ENCODE data around the gene OR3A1. TPM values are rescaled to one million over a fixed set of nuclear protein-coding genes. Genes with fewer than 3 reads are reported as not detected.
"Not testable (repeated sequence)": the region's sequence is repeated elsewhere in the genome, so short reads cannot be mapped to it uniquely, and the experiment has no call there.

OR3A1 gene
- total RNA-seq, 1 experiment from 2014 or later = not detected

DNA sequence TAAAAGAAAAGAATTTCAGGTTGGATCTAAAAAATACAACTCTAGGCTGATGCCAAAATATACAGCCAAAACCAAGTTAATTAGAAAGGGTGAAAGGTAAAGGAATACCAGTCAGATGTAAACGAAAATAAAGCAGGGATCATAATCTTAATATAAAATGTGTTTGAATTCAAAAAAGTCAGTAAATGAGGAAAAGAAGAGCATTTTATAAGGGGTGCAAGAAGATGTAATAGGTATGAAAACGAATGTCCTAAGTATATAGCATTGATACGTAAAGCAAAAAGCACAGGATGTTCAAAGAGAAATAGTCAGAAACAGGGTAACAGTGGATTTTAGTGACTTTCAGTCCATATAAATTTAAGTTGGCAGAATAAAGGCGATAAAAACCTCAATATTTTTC lies 2.5 kb downstream of the OR3A1 start:
- Histone ChIP-seq H3K27me3 (ENCODE audit: insufficient read depth, low read depth) (peaks cover 49% of the 10 kb centered on the region), H3K79me2 (ENCODE audit: low read depth) (no peaks in the 10 kb centered on the region), H3K4me2 (no peak overlapping the region), H3K27ac (no peak overlapping the region), H4K20me1 (ENCODE audit: insufficient read depth) (no peaks in the 10 kb centered on the region), H3K9me2 (ENCODE audit: insufficient read depth) (0 out of 2 replicates have a peak, but pooled peaks cover 2% of the 10 kb centered on the region), H3K36me3 (ENCODE audit: low read depth) (no peaks in the 10 kb centered on the region), H3K4me1 (replicated peaks; ENCODE audit: insufficient read depth) (no peaks in the 10 kb centered on the region), H3K4me3 (no peak overlapping the region), H2AFZ (no peak overlapping the region), H3K9me3 (ENCODE audit: insufficient read depth, low read depth) (no peaks in the 10 kb centered on the region), H3F3A (ENCODE audit: insufficient read depth, low read depth) (no peaks in the 10 kb centered on the region)
- TF ChIP-seq EZH2 (IDR thresholded peaks at IDR 0.05; ENCODE audit: low read depth) = no peak
- TF ChIP-seq, protein P1, sequence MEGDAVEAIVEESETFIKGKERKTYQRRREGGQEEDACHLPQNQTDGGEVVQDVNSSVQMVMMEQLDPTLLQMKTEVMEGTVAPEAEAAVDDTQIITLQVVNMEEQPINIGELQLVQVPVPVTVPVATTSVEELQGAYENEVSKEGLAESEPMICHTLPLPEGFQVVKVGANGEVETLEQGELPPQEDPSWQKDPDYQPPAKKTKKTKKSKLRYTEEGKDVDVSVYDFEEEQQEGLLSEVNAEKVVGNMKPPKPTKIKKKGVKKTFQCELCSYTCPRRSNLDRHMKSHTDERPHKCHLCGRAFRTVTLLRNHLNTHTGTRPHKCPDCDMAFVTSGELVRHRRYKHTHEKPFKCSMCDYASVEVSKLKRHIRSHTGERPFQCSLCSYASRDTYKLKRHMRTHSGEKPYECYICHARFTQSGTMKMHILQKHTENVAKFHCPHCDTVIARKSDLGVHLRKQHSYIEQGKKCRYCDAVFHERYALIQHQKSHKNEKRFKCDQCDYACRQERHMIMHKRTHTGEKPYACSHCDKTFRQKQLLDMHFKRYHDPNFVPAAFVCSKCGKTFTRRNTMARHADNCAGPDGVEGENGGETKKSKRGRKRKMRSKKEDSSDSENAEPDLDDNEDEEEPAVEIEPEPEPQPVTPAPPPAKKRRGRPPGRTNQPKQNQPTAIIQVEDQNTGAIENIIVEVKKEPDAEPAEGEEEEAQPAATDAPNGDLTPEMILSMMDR (conservative IDR thresholded peaks at IDR 0.05) = no peak
- no peak for DNase-seq
- ChIA-PET CTCF (no interaction called here), POLR2A (ENCODE audit: unreplicated experiment) (no interaction called here)
- no TSS peak for BruUV-seq (replicated peaks)
- intact Hi-C loops (cut with micrococcal nuclease; ENCODE audit: unreplicated experiment) = no loop called here

- H3K9me2 ChIP-seq (ENCODE audit: insufficient read depth); H2AFZ ChIP-seq; BruUV-seq (replicated peaks); CTCF ChIA-PET; H3K27ac ChIP-seq; H3K4me1 ChIP-seq (replicated peaks; ENCODE audit: insufficient read depth); H3K4me3 ChIP-seq; H4K20me1 ChIP-seq (ENCODE audit: insufficient read depth); H3K4me2 ChIP-seq; H3K79me2 ChIP-seq (ENCODE audit: low read depth); POLR2A ChIA-PET (ENCODE audit: unreplicated experiment); DNase-seq; intact Hi-C loops (cut with micrococcal nuclease; ENCODE audit: unreplicated experiment); H3K36me3 ChIP-seq (ENCODE audit: low read depth); H3K9me3 ChIP-seq (ENCODE audit: insufficient read depth, low read depth); H3F3A ChIP-seq (ENCODE audit: insufficient read depth, low read depth): not testable (repeated sequence)
- H3K27me3 ChIP-seq (ENCODE audit: insufficient read depth, low read depth) = peaks cover 54% of the 10 kb centered on the region
These were observed 4.6 kb downstream of the OR3A1 start for GRCh38 chr17:3293548-3293947.

DNA sequence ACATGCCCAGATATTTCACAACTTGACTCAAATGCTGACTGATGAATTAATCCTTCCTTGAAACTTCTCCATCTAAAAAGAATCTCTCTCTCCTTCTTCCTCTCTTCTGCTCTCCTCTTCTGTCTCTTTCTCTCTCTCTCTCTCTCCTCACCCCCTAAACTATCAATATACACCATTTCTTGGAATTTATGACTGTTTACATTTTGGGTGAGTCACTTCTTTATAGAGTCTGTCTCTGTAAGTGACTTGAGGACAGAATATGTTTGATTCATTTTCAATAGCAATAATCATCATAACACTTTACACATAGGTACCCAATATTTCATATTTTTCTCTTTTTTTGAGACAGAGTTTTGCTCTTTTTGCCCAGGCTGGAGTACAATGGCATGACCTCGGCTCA lies 15.3 kb downstream of the OR3A1 start:
- CTCF ChIA-PET = no interaction called here
- peaks cover 51% of the 10 kb centered on the region for H3K27me3 ChIP-seq (ENCODE audit: insufficient read depth, low read depth)
- H3K9me3 ChIP-seq (ENCODE audit: insufficient read depth, low read depth) = no peaks in the 10 kb centered on the region
- H3K9me2 ChIP-seq (ENCODE audit: insufficient read depth) = no peaks in the 10 kb centered on the region
- no peaks in the 10 kb centered on the region for H3F3A ChIP-seq (ENCODE audit: insufficient read depth, low read depth)
- no peaks in the 10 kb centered on the region for H4K20me1 ChIP-seq (ENCODE audit: insufficient read depth)
- no peaks in the 10 kb centered on the region for H3K79me2 ChIP-seq (ENCODE audit: low read depth)
- H3K36me3 ChIP-seq (ENCODE audit: low read depth) = no peaks in the 10 kb centered on the region
- no TSS peak for BruUV-seq (replicated peaks)
- TF ChIP-seq, protein P1 (conservative IDR thresholded peaks at IDR 0.05) = no peak
- TF ChIP-seq EZH2 (IDR thresholded peaks at IDR 0.05; ENCODE audit: low read depth) = no peak
- H2AFZ ChIP-seq = no peak overlapping the region
- H3K4me1 ChIP-seq (replicated peaks; ENCODE audit: insufficient read depth) = no peaks in the 10 kb centered on the region
- POLR2A ChIA-PET (ENCODE audit: unreplicated experiment) = no interaction called here
- no peak overlapping the region for H3K27ac ChIP-seq
- H3K4me3 ChIP-seq = no peak overlapping the region
- intact Hi-C loops (cut with micrococcal nuclease; ENCODE audit: unreplicated experiment) = no loop called here
- H3K4me2 ChIP-seq = no peak overlapping the region
- DNase-seq = no peak

DNA sequence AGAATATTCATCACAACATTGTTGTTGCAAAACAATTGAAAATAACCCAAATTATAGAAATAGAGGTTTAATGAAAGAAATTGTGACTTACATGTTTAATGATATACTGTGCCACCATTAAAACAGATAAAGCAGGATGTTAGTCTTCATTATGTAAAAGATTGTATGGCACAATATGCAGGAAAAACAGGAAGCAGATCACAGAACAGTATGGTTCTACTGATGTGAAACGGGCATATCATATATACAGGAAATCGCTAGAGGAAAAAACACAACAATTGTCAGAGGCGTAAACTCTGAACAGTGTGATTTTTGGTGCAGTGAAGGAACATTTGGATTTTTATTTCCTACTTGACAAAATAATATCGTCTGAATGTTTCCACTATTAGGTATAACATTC lies 22.0 kb downstream of the OR3A1 start:
- no peaks in the 10 kb centered on the region for H3K9me2 ChIP-seq (ENCODE audit: insufficient read depth)
- CTCF ChIA-PET = no interaction called here

More for the DNA sequence above, 22.0 kb downstream of the OR3A1 start:
- POLR2A ChIA-PET (ENCODE audit: unreplicated experiment) = no interaction called here
- no peaks in the 10 kb centered on the region for H3K4me1 ChIP-seq (replicated peaks; ENCODE audit: insufficient read depth)
- H3K9me3 ChIP-seq (ENCODE audit: insufficient read depth, low read depth) = no peaks in the 10 kb centered on the region
- H2AFZ ChIP-seq = no peak overlapping the region
- intact Hi-C loops (cut with micrococcal nuclease; ENCODE audit: unreplicated experiment) = no loop called here
- H3K79me2 ChIP-seq (ENCODE audit: low read depth) = no peaks in the 10 kb centered on the region
- no peak overlapping the region for H3K27ac ChIP-seq
- H4K20me1 ChIP-seq (ENCODE audit: insufficient read depth) = no peaks in the 10 kb centered on the region
- BruUV-seq (replicated peaks) = no TSS peak
- H3K27me3 ChIP-seq (ENCODE audit: insufficient read depth, low read depth) = peaks cover 43% of the 10 kb centered on the region
- H3K4me3 ChIP-seq = no peak overlapping the region
- DNase-seq = no peak
- no peaks in the 10 kb centered on the region for H3K36me3 ChIP-seq (ENCODE audit: low read depth)
- TF ChIP-seq, protein P1 (conservative IDR thresholded peaks at IDR 0.05) = no peak
- no peak for TF ChIP-seq EZH2 (IDR thresholded peaks at IDR 0.05; ENCODE audit: low read depth)
- no peaks in the 10 kb centered on the region for H3F3A ChIP-seq (ENCODE audit: insufficient read depth, low read depth)
- no peak overlapping the region for H3K4me2 ChIP-seq
